ENCODE results near the gene SNX20. TPM values are rescaled to one million over a fixed set of nuclear protein-coding genes. Genes with fewer than 3 reads are reported as not detected.

Gene SNX20
- total RNA-seq, 4 donors from 2014 or later: 0.17 to 4.0 (median 1.9) TPM

DNA sequence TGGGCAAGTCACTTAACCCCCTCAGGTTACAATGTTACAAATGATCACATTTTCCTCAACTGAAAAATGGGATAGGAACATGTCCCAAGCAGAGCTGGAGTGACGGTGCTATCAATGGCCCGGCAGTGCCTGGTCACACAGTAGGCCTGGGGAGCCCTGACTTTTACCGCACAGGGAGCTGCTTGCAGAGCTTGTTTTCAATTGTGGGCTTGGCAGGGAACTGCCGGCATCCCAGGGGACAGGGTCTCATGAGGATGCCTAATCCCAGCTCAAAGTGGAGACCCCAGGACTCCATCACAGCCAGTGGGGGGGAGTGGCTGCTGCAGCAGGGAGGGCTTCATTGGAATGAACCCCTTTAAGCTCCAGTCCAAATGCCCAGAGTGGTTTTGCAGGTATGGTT, 11.4 kb downstream of the SNX20 start:
- no peak overlapping the region for H3K4me3 ChIP-seq
- DNase-seq (no peak), ATAC-seq (no peak)
- H3K9me3 ChIP-seq: peaks cover 0 to 7% (median 0%) of the 10 kb centered on the region in 3 donors
- TF ChIP-seq POLR2A (IDR thresholded peaks at IDR 0.05) (no peak), CTCF (IDR thresholded peaks at IDR 0.05 in 4 of 5, conservative IDR thresholded peaks at IDR 0.05 in 1 of 5) (no peak)
- H3K27me3 ChIP-seq: no peaks in the 10 kb centered on the region
- in situ Hi-C loops (cut with MboI; ENCODE audit: low sequenced_read_pairs in 4 of 4) (loop anchor here (5.0 to 25.0 kb wide), 8 partner anchors 135 to 645 kb away; partner anchors contain the start of genes BRD7 (in 2 of the 4) and CNEP1R1 (in 1 of the 4)), intact Hi-C loops (cut with DNase I; ENCODE audit: low total_unique reads) (loop anchor here (2.0 to 5.0 kb wide), 3 partner anchors 73 to 297 kb away; partner anchors contain the start of gene CYLD)
- no peaks in the 10 kb centered on the region for H3K36me3 ChIP-seq
- peaks cover 16 to 21% of the 10 kb centered on the region in 2 donors for H3K4me1 ChIP-seq
- H3K27ac ChIP-seq: no peak overlapping the region

DNA sequence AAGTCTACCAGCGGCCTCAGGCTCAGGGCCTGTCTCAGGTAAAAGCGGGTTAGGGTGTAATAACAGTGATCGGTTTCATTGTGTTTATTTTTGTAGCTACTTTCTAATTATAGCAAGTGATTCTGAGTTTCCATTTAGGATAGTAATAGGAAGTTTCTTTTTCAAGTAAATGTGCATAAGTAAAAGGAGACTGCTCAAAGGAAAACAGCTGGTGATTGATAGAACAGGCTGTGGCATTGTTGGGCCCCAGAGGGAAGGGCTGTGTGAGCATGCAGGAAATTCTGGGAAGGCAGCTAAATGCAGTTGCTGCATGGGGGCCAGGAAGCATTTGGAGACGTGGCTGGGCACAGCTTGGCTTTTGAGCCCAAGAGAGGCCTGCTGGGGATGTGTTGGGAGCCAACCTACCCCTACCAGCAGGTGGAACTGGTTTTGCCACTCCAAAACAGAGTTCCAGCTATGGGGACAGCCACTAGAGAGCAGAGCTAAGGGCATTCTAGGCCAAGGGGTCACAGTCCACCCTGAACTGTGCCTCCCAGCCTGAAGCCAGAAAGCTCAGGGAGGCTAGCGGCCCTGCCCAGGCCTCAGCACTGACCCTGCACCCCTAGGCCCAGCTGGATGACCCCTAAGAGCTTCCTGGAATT, 12.6 kb downstream of the SNX20 start:
- in situ Hi-C loops (cut with MboI; ENCODE audit: low sequenced_read_pairs in 4 of 4): loop anchor here (5.0 to 25.0 kb wide), 8 partner anchors 136 to 644 kb away; partner anchors contain the start of genes BRD7 (in 2 of the 4) and CNEP1R1 (in 1 of the 4)
- DNase-seq (no peak), ATAC-seq (peak; percentile 61 to 62)
- intact Hi-C loops (cut with DNase I; ENCODE audit: low total_unique reads): loop anchor here (2.0 to 5.0 kb wide), 3 partner anchors 74 to 296 kb away; partner anchors contain the start of gene CYLD
- Histone ChIP-seq H3K4me1 (peaks cover 16 to 21% of the 10 kb centered on the region in 2 donors), H3K4me3 (no peak overlapping the region), H3K9me3 (peaks cover 0 to 7% (median 0%) of the 10 kb centered on the region in 3 donors), H3K36me3 (no peaks in the 10 kb centered on the region), H3K27ac (peak overlapping the region; percentile 73 to 82 (median 76)), H3K27me3 (no peaks in the 10 kb centered on the region)
- no peak for TF ChIP-seq CTCF (IDR thresholded peaks at IDR 0.05 in 4 of 5, conservative IDR thresholded peaks at IDR 0.05 in 1 of 5)

- Histone ChIP-seq H3K36me3 (no peaks in the 10 kb centered on the region), H3K9me3 (peaks cover 0 to 7% (median 0%) of the 10 kb centered on the region in 3 donors), H3K4me3 (no peak overlapping the region), H3K4me1 (peaks cover 16 to 21% of the 10 kb centered on the region in 2 donors), H3K27me3 (no peaks in the 10 kb centered on the region), H3K27ac (peak overlapping the region; percentile 73 to 82 (median 76))
- no peak for DNase-seq
- TF ChIP-seq POLR2A (IDR thresholded peaks at IDR 0.05): no peak
- peak in 2 of 5 experiments; percentile 25 to 30 for TF ChIP-seq CTCF (IDR thresholded peaks at IDR 0.05 in 4 of 5, conservative IDR thresholded peaks at IDR 0.05 in 1 of 5)
- intact Hi-C loops (cut with DNase I; ENCODE audit: low total_unique reads) (loop anchor here (2.0 to 5.0 kb wide), 4 partner anchors 75 to 295 kb away; partner anchors contain the start of gene CYLD), in situ Hi-C loops (cut with MboI; ENCODE audit: low sequenced_read_pairs in 4 of 4) (loop anchor here (5.0 to 25.0 kb wide), 8 partner anchors 137 to 643 kb away; partner anchors contain the start of genes BRD7 (in 2 of the 4) and CNEP1R1 (in 1 of the 4))
- peak; percentile 51 to 74 for ATAC-seq
Observed at GRCh38 chr16:50667497-50668367, 13.4 kb downstream of the SNX20 start.

- H3K4me3 ChIP-seq: no peak overlapping the region
- in situ Hi-C loops (cut with MboI; ENCODE audit: low sequenced_read_pairs in 4 of 4): loop anchor here (5.0 to 25.0 kb wide), 8 partner anchors 138 to 642 kb away; partner anchors contain the start of genes BRD7 (in 2 of the 4) and CNEP1R1 (in 1 of the 4)
- H3K27me3 ChIP-seq: no peaks in the 10 kb centered on the region
- H3K9me3 ChIP-seq: peaks cover 0 to 4% (median 0%) of the 10 kb centered on the region in 3 donors
- intact Hi-C loops (cut with DNase I; ENCODE audit: low total_unique reads): loop anchor here (2.0 to 5.0 kb wide), 3 partner anchors 75 to 295 kb away; no protein-coding TSS in a partner anchor
- DNase-seq (no peak), ATAC-seq (no peak)
- TF ChIP-seq POLR2A (IDR thresholded peaks at IDR 0.05) (no peak), CTCF (IDR thresholded peaks at IDR 0.05 in 4 of 5, conservative IDR thresholded peaks at IDR 0.05 in 1 of 5) (no peak)
- H3K4me1 ChIP-seq: peaks cover 16 to 21% of the 10 kb centered on the region in 2 donors
- peak overlapping the region in 3 of 4 donors; percentile 73 to 82 (median 75) for H3K27ac ChIP-seq
- no peaks in the 10 kb centered on the region for H3K36me3 ChIP-seq
Observed at GRCh38 chr16:50666658-50667496, 14.2 kb downstream of the SNX20 start.

All from gastrocnemius medialis (tissue), 4 donors.